Ishikawa (cell line): Measurements from ENCODE around the gene IL21R.
A peak's percentile ranks its signal among the peaks of the same experiment; 100 is the strongest.

Source experiments
- CEBPB ChIP-seq: IDR thresholded peaks from 2 replicates; pipeline ENCODE4 v1.6.1; 2012
- CREB1 ChIP-seq: IDR thresholded peaks from 2 replicates; pipeline ENCODE4 v1.6.1; 2012; ENCODE audit warnings: low read depth
- EGR1 ChIP-seq: IDR thresholded peaks from 2 replicates; pipeline ENCODE4 v1.6.1; 2012
- EP300 ChIP-seq: IDR thresholded peaks from 2 replicates; pipeline ENCODE4 v1.6.1; 2012; ENCODE audit warnings: borderline replicate concordance
- FOXM1 ChIP-seq: IDR thresholded peaks from 2 replicates; pipeline ENCODE4 v1.6.1; 2012; ENCODE audit warnings: low read depth, borderline replicate concordance
- MAX ChIP-seq: IDR thresholded peaks from 2 replicates; pipeline ENCODE4 v1.6.1; 2012
- NFIC ChIP-seq: IDR thresholded peaks from 2 replicates; pipeline ENCODE4 v1.6.1; 2012
- RAD21 ChIP-seq: IDR thresholded peaks from 2 replicates; pipeline ENCODE4 v1.6.1; 2012; ENCODE audit warnings: low read depth
- REST ChIP-seq: IDR thresholded peaks from 2 replicates; pipeline ENCODE4 v1.6.1; 2012; ENCODE audit warnings: low read depth, mild to moderate bottlenecking
- TAF1 ChIP-seq: IDR thresholded peaks from 2 replicates; pipeline ENCODE4 v1.6.1; 2012; ENCODE audit warnings: low read depth, mild to moderate bottlenecking
- TCF12 ChIP-seq: IDR thresholded peaks from 2 replicates; pipeline ENCODE4 v1.6.1; 2012; ENCODE audit warnings: low read depth
- TEAD4 ChIP-seq: IDR thresholded peaks from 2 replicates; pipeline ENCODE4 v1.6.1; 2012
- USF1 ChIP-seq: IDR thresholded peaks from 2 replicates; pipeline ENCODE4 v1.6.1; 2012
- YY1 ChIP-seq: IDR thresholded peaks from 2 replicates; pipeline ENCODE4 v1.6.1; 2012; ENCODE audit warnings: low read depth
- ZBTB7A ChIP-seq: IDR thresholded peaks from 2 replicates; pipeline ENCODE4 v1.6.1; 2012; ENCODE audit warnings: low read depth

The IL21R gene

DNA sequence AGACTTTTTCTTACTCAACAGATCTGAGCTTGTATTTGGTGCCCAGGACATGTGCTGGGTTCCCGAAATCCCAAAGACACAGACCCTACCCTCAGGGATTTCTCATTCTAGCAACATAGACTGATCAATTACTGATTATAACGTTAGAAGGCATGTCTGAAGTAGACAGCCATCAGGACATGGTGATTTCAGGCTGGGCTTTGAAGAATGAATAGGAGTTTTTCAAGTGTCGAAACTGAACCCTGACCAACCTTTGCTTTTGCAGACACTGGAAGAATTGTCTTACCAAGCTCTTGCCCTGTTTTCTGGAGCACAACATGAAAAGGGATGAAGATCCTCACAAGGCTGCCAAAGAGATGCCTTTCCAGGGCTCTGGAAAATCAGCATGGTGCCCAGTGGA, 40.0 kb upstream of the IL21R start:
- TF ChIP-seq YY1 (no peak), TCF12 (no peak), EGR1 (no peak), RAD21 (no peak), FOXM1 (no peak), MAX (no peak), TAF1 (no peak)

DNA sequence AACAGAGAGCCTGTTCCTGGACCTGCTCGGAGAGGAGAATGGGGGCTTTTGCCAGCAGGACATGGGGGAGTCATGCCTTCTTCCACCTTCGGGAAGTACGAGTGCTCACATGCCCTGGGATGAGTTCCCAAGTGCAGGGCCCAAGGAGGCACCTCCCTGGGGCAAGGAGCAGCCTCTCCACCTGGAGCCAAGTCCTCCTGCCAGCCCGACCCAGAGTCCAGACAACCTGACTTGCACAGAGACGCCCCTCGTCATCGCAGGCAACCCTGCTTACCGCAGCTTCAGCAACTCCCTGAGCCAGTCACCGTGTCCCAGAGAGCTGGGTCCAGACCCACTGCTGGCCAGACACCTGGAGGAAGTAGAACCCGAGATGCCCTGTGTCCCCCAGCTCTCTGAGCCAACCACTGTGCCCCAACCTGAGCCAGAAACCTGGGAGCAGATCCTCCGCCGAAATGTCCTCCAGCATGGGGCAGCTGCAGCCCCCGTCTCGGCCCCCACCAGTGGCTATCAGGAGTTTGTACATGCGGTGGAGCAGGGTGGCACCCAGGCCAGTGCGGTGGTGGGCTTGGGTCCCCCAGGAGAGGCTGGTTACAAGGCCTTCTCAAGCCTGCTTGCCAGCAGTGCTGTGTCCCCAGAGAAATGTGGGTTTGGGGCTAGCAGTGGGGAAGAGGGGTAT, 39.3 kb upstream of the IL21R start:
- TF ChIP-seq NFIC, result no peak
- no peak for TF ChIP-seq TCF12
- TF ChIP-seq TEAD4, result no peak
- no peak for TF ChIP-seq TAF1
- TF ChIP-seq USF1, result no peak
- no peak for TF ChIP-seq EGR1
- TF ChIP-seq YY1, result no peak
- no peak for TF ChIP-seq CREB1
- TF ChIP-seq FOXM1, result no peak
- TF ChIP-seq MAX, result no peak
- TF ChIP-seq RAD21, result no peak
- no peak for TF ChIP-seq EP300
- TF ChIP-seq REST, result no peak
- no peak for TF ChIP-seq CEBPB
- no peak for TF ChIP-seq ZBTB7A

- no peak for TF ChIP-seq TAF1
- no peak for TF ChIP-seq NFIC
- TF ChIP-seq CREB1, result no peak
- no peak for TF ChIP-seq YY1
- no peak for TF ChIP-seq MAX
- no peak for TF ChIP-seq REST
- no peak for TF ChIP-seq CEBPB
- no peak for TF ChIP-seq TCF12
- TF ChIP-seq RAD21, result no peak
- TF ChIP-seq ZBTB7A, result no peak
- TF ChIP-seq FOXM1, result no peak
- no peak for TF ChIP-seq EP300
- TF ChIP-seq TEAD4, result no peak
Observed at GRCh38 chr16:27363246-27363632, 38.7 kb upstream of the IL21R start.

- TF ChIP-seq EGR1, result no peak
- no peak for TF ChIP-seq CREB1
- TF ChIP-seq NFIC, result peak; percentile 60; the same call in 1 of the 2 replicates
- TF ChIP-seq RAD21, result no peak
- TF ChIP-seq FOXM1, result no peak
- no peak for TF ChIP-seq CEBPB
- TF ChIP-seq MAX, result no peak
Observed at GRCh38 chr16:27363797-27364196, 38.2 kb upstream of the IL21R start.

- TF ChIP-seq EGR1 (no peak), YY1 (no peak), USF1 (no peak), MAX (no peak), ZBTB7A (no peak), TAF1 (no peak)
Observed at GRCh38 chr16:27364493-27365141, 37.4 kb upstream of the IL21R start.
